H1 (cell line): ENCODE results near the gene ARHGAP24. TPM values are rescaled to one million over a fixed set of nuclear protein-coding genes. Genes with fewer than 3 reads are reported as not detected.
"Not testable (repeated sequence)": the region's sequence is repeated elsewhere in the genome, so short reads cannot be mapped to it uniquely, and the experiment has no call there.

Experiments
- CTCF ChIA-PET: fragments of 300-600 bp; sonication (Branson Sonifier 250); formaldehyde crosslinking; loops from one replicate; lab custom pipeline; 2021; ENCODE audit not compliant: partially characterized antibody; lab: Charles Lee
- POLR2A ChIA-PET: fragments of 300-600 bp; sonication (Branson Sonifier 250); formaldehyde crosslinking; loops from one replicate; lab custom pipeline; 2021; ENCODE audit warnings: inconsistent platforms; ENCODE audit not compliant: partially characterized antibody; lab: Charles Lee
- DNase-seq, 2 experiments: peaks; one replicate each; pipeline versions ENCODE4 v3.0.0 to v3.0.0-alpha.2; 2010 to 2022; ENCODE audit warnings: low spot score in 2 of 2, low read depth in 1 of 2, mixed read lengths in 1 of 2
- FAIRE-seq: peaks from 2 replicates; lab custom pipeline; 2011; peaks lifted over from hg19 to GRCh38; lab: Jason Lieb, UNC
- H2AFZ ChIP-seq: 2 replicates; pipeline ENCODE4 v1.8.1; 2012; ENCODE audit warnings: low read length, inconsistent platforms
- H2AK5ac ChIP-seq: 2 replicates; pipeline ENCODE4 v1.6.1; 2013; ENCODE audit warnings: low read depth, low read length
- H2BK120ac ChIP-seq: replicated peaks from 2 replicates; pipeline ENCODE3; 2013; ENCODE audit warnings: low read depth, low read length, inconsistent platforms
- H2BK12ac ChIP-seq: 2 replicates; pipeline ENCODE4 v1.6.1; 2013; ENCODE audit warnings: low read depth, low read length
- H2BK15ac ChIP-seq: 2 replicates; pipeline ENCODE4 v1.6.1; 2013; ENCODE audit warnings: low read length
- H2BK20ac ChIP-seq: 2 replicates; pipeline ENCODE4 v1.6.1; 2013; ENCODE audit warnings: low read length
- H2BK5ac ChIP-seq: 2 replicates; pipeline ENCODE4 v1.6.1; 2013; ENCODE audit warnings: low read depth, low read length
- H3K14ac ChIP-seq: 2 replicates; pipeline ENCODE4 v1.6.1; 2013; ENCODE audit warnings: inconsistent platforms; ENCODE audit not compliant: insufficient read length
- H3K18ac ChIP-seq: 2 replicates; pipeline ENCODE4 v1.6.1; 2013; ENCODE audit warnings: low read length; ENCODE audit errors: extremely low read depth
- H3K23ac ChIP-seq: 2 replicates; pipeline ENCODE4 v1.6.1; 2013; ENCODE audit warnings: inconsistent platforms; ENCODE audit not compliant: insufficient read length
- H3K23me2 ChIP-seq: 2 replicates; pipeline ENCODE4 v1.6.1; 2013; ENCODE audit warnings: low read depth, low read length
- H3K27ac ChIP-seq: 2 replicates; pipeline ENCODE4 v1.6.1; 2011; ENCODE audit warnings: low read depth, low read length, inconsistent platforms
- H3K27me3 ChIP-seq, 4 experiments: replicated peaks in 1 of 4; 1 replicate in 1 of 4; 2 replicates in 3 of 4; pipeline versions ENCODE4 v1.6.1 to v1.8.1; 2011 to 2013; ENCODE audit warnings: low read length in 3 of 4, mild to moderate bottlenecking in 3 of 4, inconsistent platforms in 2 of 4, mixed read lengths in 2 of 4, moderate library complexity in 1 of 4; ENCODE audit not compliant: control insufficient read depth in 3 of 4, insufficient read depth in 3 of 4; ENCODE audit errors: extremely low read depth in 1 of 4
- H3K36me3 ChIP-seq, 4 experiments: 2 replicates each; pipeline versions ENCODE4 v1.6.1 to v1.8.1; 2011 to 2013; ENCODE audit warnings: mild to moderate bottlenecking in 4 of 4, low read length in 3 of 4, moderate library complexity in 2 of 4, control low read depth in 1 of 4, inconsistent platforms in 1 of 4; ENCODE audit not compliant: insufficient read depth in 4 of 4, control insufficient read depth in 2 of 4
- H3K4ac ChIP-seq: replicated peaks from 2 replicates; pipeline ENCODE3; 2013; ENCODE audit warnings: low read length, low read depth, mixed read lengths, inconsistent platforms; ENCODE audit not compliant: insufficient read length
- H3K4me1 ChIP-seq, 4 experiments: replicated peaks in 1 of 4; 1 replicate in 1 of 4; 2 replicates in 3 of 4; pipeline versions ENCODE4 v1.6.1 to v1.8.1; 2011 to 2013; ENCODE audit warnings: low read length in 3 of 4, inconsistent platforms in 2 of 4, mixed read lengths in 1 of 4; ENCODE audit not compliant: insufficient read depth in 4 of 4, control insufficient read depth in 3 of 4
- H3K4me2 ChIP-seq, 2 experiments: 2 replicates each; pipeline versions ENCODE4 v1.6.1 to v1.8.1; 2011 to 2013; ENCODE audit warnings: low read depth in 2 of 2, low read length in 2 of 2, control low read depth in 1 of 2, inconsistent platforms in 1 of 2, mild to moderate bottlenecking in 1 of 2; ENCODE audit not compliant: insufficient read depth in 1 of 2
- H3K4me3 ChIP-seq, 4 experiments: fragments of 200-600, 300-600 bp in 1 of 4; sonication (generic), shearing (Covaris generic), sonication (Bioruptor Twin) in 1 of 4; 2 replicates each; pipeline versions ENCODE4 v1.5.1 to v1.8.1; 2011 to 2016; ENCODE audit warnings: low read length in 4 of 4, low read depth in 3 of 4, control low read depth in 2 of 4, inconsistent platforms in 2 of 4, mild to moderate bottlenecking in 2 of 4, mixed read lengths in 1 of 4, moderate library complexity in 1 of 4; ENCODE audit not compliant: insufficient read depth in 2 of 4; ENCODE audit errors: extremely low read depth in 1 of 4
- H3K56ac ChIP-seq: replicated peaks from 2 replicates; pipeline ENCODE3; 2013; ENCODE audit warnings: low read depth, mild to moderate bottlenecking, mixed read lengths, low read length, inconsistent platforms; ENCODE audit not compliant: insufficient read length
- H3K79me1 ChIP-seq: 2 replicates; pipeline ENCODE4 v1.6.1; 2013; ENCODE audit warnings: low read depth, low read length, control low read depth
- H3K79me2 ChIP-seq, 2 experiments: 2 replicates each; pipeline versions ENCODE4 v1.6.1 to v1.8.1; 2012 to 2013; ENCODE audit warnings: low read length in 2 of 2, mild to moderate bottlenecking in 2 of 2, inconsistent platforms in 1 of 2; ENCODE audit not compliant: insufficient read depth in 2 of 2, control insufficient read depth in 1 of 2
- H3K9ac ChIP-seq, 4 experiments: replicated peaks in 1 of 4; 1 replicate in 1 of 4; 2 replicates in 3 of 4; pipeline versions ENCODE4 v1.6.1 to v1.8.1; 2011 to 2013; ENCODE audit warnings: low read depth in 3 of 4, low read length in 3 of 4, control low read depth in 2 of 4, mild to moderate bottlenecking in 2 of 4, moderate library complexity in 2 of 4, inconsistent platforms in 1 of 4; ENCODE audit errors: extremely low read depth in 1 of 4
- H3K9me3 ChIP-seq, 2 experiments: 2 replicates each; pipeline versions ENCODE4 v1.6.1 to v1.8.1; 2012 to 2013; ENCODE audit warnings: mild to moderate bottlenecking in 2 of 2, moderate library complexity in 2 of 2, control low read depth in 1 of 2, inconsistent platforms in 1 of 2, low read depth in 1 of 2, low read length in 1 of 2, mixed read lengths in 1 of 2; ENCODE audit not compliant: insufficient read depth in 2 of 2
- H4K20me1 ChIP-seq, 2 experiments: replicated peaks in 1 of 2; 2 replicates each; pipeline versions ENCODE3 to v1.8.1; 2011 to 2013; ENCODE audit warnings: inconsistent platforms in 2 of 2, low read length in 2 of 2, mild to moderate bottlenecking in 1 of 2; ENCODE audit not compliant: insufficient read depth in 2 of 2, control insufficient read depth in 1 of 2
- H4K5ac ChIP-seq: 2 replicates; pipeline ENCODE4 v1.6.1; 2013; ENCODE audit warnings: low read length, low read depth, mixed read lengths, inconsistent platforms; ENCODE audit not compliant: insufficient read length
- H4K8ac ChIP-seq: 2 replicates; pipeline ENCODE4 v1.8.0; 2013; ENCODE audit warnings: mild to moderate bottlenecking, moderate library complexity, low read length, inconsistent platforms; ENCODE audit not compliant: insufficient read depth; ENCODE audit errors: extremely low read depth
- H4K91ac ChIP-seq: replicated peaks from 2 replicates; pipeline ENCODE3; 2013; ENCODE audit warnings: low read length, mixed read lengths, inconsistent platforms; ENCODE audit not compliant: insufficient read length
- WGBS, 2 experiments: shearing (Covaris generic) in 1 of 2; methylation state at CpG; one replicate each; pipeline versions ENCODE4 v1.1.6 to v1.1.7; 2013 to 2015; ENCODE audit warnings: low lambda C conversion rate in 2 of 2, mixed read lengths in 2 of 2, inconsistent platforms in 1 of 2, low coverage in 1 of 2, missing lambda C conversion rate in 1 of 2; ENCODE audit not compliant: insufficient replicate concordance in 2 of 2, insufficient coverage in 1 of 2, insufficient read length in 1 of 2; ENCODE audit errors: extremely low coverage in 1 of 2, missing lambda C conversion rate in 1 of 2; 5-methylcytosine and 5-hydroxymethylcytosine counted together
- polyA plus RNA-seq, 7 experiments: library from polyadenylated mRNA; depleted of rRNA in 3 of 7; stranded (reverse) in 5 of 7; unstranded in 2 of 7; fragments of >200 nt in 5 of 7; fragments of 200-250 nt in 2 of 7; gene quantifications; 1 replicate in 5 of 7; 2 replicates in 1 of 7; 4 replicates in 1 of 7; pipeline versions ENCODE4 v1.2.1 to v1.2.3, GENCODE V29; 2011 to 2013; ENCODE audit warnings: missing spikeins in 2 of 7, mixed read lengths in 2 of 7
- total RNA-seq: library from RNA; stranded (reverse); fragmentation: NEBNext Ultra II Directional; extraction: Animal tissue kit (Norgen Biotek cat#: 25700); gene quantifications from 2 replicates; pipeline ENCODE4 v1.2.1, GENCODE V29; 2021

Gene ARHGAP24
- total and polyA plus RNA-seq, 2 of the 8 experiments (the other 6 are each of a cell fraction or from before 2014, with no cell fraction given): 0.08 to 0.50 TPM

GRCh38 chr4:86021671-86022070 is 546.7 kb downstream of the ARHGAP24 start:
- H2BK12ac ChIP-seq, H3K9me3 ChIP-seq, H3K79me2 ChIP-seq, H3K23me2 ChIP-seq, FAIRE-seq, H3K23ac ChIP-seq, H3K79me1 ChIP-seq, H2BK20ac ChIP-seq, H3K9ac ChIP-seq, H3K4ac ChIP-seq, H4K5ac ChIP-seq, H2AFZ ChIP-seq, H3K27me3 ChIP-seq, H4K8ac ChIP-seq, H3K14ac ChIP-seq, H3K4me3 ChIP-seq, H3K18ac ChIP-seq, DNase-seq, POLR2A ChIA-PET, H2BK120ac ChIP-seq, H4K91ac ChIP-seq, H3K27ac ChIP-seq, H3K4me1 ChIP-seq, H2BK15ac ChIP-seq, H2AK5ac ChIP-seq, H4K20me1 ChIP-seq, H3K36me3 ChIP-seq, H2BK5ac ChIP-seq, H3K56ac ChIP-seq, H3K4me2 ChIP-seq: not testable (repeated sequence)
- WGBS, 2 experiments: 97% methylated on average over 19 of the region's 24 CpGs; no CpG with 5 or more reads in 1 of the 2 experiments
- CTCF ChIA-PET: interaction anchor here (0.8 to 1.1 kb wide), 2 partner anchors 21 to 23 kb away, joined by 3 read pairs; no protein-coding TSS in a partner anchor
